ENCODE data around the gene NDOR1.

NDOR1 gene

GRCh38 chr9:137183980-137184595, 21.4 kb upstream of the NDOR1 start:
- FAIRE-seq = no peak

GRCh38 chr9:137184881-137185660, 20.4 kb upstream of the NDOR1 start:
- FAIRE-seq = no peak

GRCh38 chr9:137185921-137186320, 19.6 kb upstream of the NDOR1 start:
- no peak for FAIRE-seq

DNA sequence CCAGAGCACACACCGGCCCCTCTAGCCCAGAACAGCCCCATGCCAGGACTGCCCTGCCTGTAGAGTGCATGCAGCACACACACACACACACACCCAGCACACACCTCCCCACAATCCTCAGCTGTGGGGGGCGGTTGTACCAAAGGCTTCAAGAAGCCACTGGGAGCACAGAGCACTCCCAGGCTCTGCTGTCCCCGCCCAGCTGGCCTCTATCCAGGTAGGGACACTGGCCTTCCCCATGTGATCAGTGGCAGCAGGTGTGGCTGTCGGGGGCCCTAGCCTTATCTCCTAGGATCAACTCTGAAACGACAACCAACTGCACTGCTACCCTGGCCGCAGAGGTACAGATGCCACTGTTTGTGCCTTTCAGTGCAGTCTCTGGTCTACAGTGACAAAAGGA, 19.1 kb upstream of the NDOR1 start:
- FAIRE-seq = no peak

DNA sequence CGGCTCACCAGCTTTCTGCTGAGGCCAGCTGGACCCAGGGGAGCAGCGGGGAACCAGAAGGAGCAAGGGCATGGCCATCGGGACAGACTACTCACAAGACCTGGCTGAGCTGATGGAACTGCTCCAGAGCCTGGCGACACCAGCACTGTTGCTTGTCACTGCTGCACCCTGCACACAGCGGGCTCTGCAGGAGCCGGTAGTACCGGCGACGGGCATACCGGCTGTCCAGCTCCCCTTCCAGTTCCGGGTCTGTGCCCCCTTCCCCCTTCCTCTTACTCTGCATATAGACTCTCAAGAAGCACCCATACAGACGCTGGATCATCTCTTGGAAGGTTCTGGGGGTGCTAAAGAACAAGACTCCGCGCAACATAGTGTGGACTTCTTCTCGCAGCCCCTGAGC, 18.1 kb upstream of the NDOR1 start:
- no peak for FAIRE-seq

DNA sequence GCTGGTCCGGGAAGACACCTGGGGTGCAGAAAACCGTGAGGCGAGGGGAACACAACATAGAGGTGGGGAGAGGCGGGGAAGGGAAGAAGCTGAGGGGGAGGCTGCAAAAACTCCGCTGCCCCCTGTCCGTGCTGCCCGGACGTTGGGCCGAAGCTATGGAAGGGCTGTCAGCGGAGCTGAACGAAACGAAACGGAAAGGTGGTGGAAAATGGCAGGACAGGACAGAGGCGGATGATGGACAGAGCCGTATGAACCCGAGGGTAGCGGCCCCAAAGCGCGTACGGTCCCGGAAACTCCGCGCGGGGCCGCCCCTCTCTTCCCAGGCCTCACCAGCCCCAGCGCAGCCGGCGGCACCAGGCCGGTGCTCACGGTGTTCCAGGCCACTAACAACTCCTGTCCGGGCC, 17.4 kb upstream of the NDOR1 start:
- FAIRE-seq = no peak

- FAIRE-seq = no peak
Observed at GRCh38 chr9:137188490-137189296, 16.8 kb upstream of the NDOR1 start, which contains the start of the genes ANAPC2 and SSNA1. ANAPC2 (minus strand) TSS chr9:137188560; CDS start chr9:137188532, 28 bp downstream. SSNA1 (plus strand) TSS chr9:137188676; CDS start chr9:137188727, 51 bp downstream.

- FAIRE-seq = no peak
Observed at GRCh38 chr9:137189297-137190295, 15.9 kb upstream of the NDOR1 start.

DNA sequence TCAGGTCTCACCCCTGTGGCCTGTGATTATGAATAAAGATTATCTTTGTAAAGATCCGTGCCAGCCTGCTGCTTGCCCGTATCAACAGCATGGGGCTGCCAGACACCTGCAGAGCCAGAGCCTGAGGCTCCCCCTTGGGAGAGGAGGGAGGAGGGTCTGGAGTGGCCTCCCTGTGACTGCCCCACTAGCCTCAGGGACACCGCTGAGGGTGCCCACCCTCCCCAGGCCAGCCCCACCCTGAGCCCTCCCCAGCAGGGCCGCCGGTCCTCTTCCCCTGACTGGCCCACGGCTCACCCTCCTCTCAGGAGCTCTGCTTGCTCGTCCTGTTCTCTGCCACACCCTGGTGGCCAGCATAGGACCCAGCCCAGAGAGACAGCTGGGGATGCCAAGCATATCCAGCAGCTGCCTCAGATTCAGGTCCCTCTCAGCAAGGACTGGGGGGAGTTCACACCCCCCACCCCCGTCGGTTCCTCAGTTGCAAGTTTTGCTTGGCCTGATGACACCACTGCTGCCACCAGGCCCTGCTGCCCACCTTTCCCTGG, 15.1 kb upstream of the NDOR1 start:
- no peak for FAIRE-seq

DNA sequence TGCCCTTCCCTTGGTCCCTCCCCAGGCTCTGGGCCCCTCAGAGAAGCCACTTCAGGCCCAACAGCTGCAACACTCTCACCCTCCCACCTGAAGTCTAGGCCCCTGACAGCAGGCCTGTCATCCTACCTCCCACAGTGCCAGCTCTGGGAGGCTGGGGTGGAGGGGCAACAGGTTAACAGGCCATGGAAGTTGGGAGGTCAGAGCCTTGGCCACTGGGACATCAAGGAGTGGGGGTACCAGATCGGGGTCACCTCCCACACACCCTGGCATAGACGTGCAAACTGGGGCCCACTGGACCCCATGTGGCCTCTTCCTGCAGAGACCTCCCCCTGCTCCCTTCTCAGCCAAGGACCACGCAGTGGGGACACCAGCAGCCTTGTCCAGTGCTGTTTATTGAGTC, 14.3 kb upstream of the NDOR1 start:
- FAIRE-seq = no peak

DNA sequence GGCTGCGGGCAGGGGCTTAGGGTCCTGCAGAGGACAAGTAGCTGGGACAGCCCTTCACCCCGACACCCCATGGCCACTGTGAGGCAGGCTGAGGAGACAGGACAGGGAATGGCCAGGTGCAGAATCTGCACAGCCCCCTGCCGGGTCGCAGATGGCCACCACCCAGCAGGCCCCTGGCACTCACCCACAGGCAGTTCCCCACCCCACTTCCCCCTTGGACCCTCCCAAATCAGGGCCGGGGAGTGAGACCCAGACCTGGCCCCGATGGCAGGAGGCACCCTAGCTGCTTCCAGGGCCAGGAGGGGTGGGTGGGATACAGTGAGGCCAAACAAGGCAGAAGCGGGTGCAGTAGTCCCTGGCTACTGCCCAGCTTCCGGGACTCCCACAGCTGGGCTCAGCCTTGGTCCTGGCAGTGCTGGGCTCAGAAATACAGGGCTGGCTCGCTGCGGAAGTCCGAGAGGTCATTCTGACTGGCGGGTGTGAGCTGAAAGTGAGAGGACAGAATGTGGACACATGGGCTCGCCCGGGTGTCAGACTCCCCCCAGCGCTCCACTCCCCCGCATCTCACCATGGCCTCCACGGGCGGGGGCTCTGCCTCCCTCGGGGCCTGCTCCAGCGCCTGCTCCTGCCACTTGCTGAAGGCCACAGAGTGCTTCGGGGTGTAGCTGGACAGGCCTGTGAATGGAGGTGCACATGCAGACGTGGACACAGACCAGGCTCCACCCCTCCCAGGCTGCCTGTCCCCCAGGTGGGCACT, 13.6 kb upstream of the NDOR1 start:
- no peak for FAIRE-seq

DNA sequence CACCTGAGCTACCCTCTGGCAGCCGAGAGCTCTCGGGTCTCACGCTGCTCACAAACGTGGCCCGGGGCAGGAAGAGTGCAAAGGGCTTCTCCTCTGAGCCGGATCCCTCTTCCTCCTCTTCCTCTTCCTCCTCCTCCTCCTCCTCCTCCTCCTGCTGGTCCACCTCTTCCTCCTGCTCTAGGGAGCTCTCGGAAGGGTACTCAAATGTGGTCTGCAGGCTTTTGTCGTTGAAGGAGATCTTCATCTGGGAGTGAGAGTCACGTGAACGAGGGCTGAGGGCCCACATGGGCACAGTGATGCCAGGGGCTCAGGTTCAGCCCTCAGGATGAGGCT, 13.1 kb upstream of the NDOR1 start:
- FAIRE-seq = no peak

DNA sequence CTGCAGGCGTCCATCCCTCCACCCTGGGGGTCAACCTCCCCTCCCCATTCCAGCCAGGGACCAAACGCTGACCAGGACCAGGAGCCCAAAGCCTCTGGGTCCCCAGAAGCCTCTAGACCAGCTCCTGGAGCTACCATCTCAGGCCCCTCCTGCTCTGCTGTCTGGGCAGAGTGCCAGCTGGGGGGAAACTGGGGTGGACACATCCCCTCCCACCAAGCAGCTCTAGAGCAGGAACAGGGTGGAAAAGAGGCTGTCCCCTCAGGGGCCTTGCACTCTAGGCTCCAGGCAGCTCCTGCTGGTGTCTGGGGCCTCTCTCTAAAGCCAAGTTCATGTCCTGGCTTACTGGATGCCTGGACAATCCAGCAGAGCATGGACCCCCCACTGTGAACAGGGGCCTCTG, 12.6 kb upstream of the NDOR1 start:
- FAIRE-seq = no peak

- FAIRE-seq = no peak
Observed at GRCh38 chr9:137193771-137194170, 11.7 kb upstream of the NDOR1 start.

DNA sequence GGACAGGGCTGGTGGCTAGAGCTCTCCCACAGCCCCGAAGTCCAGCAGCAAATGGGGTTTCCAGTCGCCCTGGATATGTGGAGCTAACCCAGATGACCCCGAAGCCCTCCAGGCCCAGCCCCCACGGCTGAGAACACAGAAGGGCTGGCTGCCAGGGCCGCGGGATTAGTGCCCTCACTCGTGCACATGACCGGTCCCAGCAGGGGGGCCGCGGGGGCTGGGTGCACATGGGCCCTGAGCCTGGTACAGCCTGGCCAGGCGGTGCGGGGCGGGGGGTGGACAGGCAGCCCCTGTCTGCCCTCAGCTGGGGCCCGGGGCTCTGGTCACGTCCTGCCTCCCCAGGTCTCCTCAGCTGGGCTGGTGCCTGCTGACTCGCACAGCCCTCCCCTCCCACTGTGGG, 11.1 kb upstream of the NDOR1 start:
- FAIRE-seq = no peak

DNA sequence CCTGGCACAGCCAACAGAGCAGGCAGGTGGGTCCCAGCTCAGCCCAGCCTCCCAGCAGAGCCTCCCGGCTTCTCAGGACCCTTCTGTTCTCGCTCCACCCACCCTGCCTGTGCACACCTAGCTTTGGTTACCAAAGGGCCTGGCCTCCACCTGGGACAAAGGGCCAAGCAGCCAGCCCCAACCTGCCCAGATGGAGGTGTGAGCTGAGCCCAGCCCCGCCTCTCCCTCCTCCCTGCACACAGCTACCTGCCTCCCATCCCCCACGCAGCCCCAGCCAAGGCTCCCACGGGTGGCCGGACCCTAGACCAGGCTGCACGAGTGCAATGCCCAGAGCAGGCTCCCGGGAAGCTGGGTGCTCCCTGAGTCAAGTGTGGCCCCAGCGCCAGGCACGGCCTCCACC, 10.6 kb upstream of the NDOR1 start:
- no peak for FAIRE-seq

- no peak for FAIRE-seq
Observed at GRCh38 chr9:137195525-137196220, 9.8 kb upstream of the NDOR1 start.

GRCh38 chr9:137198051-137198901, 7.2 kb upstream of the NDOR1 start:
- no peak for FAIRE-seq

DNA sequence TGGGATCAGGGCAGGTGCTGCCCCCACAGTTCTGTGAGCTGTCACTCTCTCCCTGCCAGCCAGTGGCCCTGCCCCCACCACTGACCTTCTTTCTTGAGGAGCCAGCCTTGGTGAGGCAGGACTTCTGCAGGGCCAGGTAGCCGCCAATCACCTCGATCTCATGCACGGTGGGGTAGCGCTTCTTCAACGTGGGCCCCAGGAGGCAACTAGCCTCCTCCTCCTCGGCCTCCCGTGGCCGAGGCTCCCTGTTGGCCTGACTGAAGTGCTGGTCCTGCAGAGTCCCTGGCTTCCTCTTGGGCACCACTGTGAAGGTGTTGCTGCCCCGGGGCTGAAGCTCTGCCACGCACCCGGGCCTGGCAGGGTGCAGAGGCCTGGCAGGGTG, 6.6 kb upstream of the NDOR1 start:
- FAIRE-seq = no peak

All from TTC549 (cell line).